Measurements from ENCODE around the gene RIC3.

The RIC3 gene

DNA sequence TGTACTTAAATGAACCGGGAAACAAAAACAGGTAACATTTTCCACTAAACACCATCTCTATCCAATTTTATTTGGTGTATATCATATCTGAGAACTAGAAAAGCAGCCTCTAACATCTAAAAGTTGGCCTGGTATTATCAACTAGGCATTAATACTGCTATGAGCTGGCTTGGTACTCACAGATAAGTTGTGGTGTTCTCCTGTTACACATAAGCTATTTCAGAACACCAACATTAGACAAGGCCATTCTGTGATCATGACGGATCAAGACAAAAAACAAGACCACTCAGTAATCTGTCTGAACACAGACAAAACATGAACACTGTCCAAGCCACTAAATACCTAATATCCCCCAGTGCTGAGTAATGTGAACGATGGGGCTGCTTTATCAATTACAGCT is 11.9 kb downstream of the RIC3 start:
- DNase-seq (ENCODE audit: insufficient read length, low spot score) (no peak), FAIRE-seq (no peak)
- no peak for TF ChIP-seq POLR2A (IDR thresholded peaks at IDR 0.05; ENCODE audit: low read depth, low read length)

GRCh38 chr11:8149726-8150125 is 19.1 kb downstream of the RIC3 start:
- no peak for TF ChIP-seq POLR2A (IDR thresholded peaks at IDR 0.05; ENCODE audit: low read depth, low read length)
- no peak for FAIRE-seq
- no peak for DNase-seq (ENCODE audit: insufficient read length, low spot score)

DNA sequence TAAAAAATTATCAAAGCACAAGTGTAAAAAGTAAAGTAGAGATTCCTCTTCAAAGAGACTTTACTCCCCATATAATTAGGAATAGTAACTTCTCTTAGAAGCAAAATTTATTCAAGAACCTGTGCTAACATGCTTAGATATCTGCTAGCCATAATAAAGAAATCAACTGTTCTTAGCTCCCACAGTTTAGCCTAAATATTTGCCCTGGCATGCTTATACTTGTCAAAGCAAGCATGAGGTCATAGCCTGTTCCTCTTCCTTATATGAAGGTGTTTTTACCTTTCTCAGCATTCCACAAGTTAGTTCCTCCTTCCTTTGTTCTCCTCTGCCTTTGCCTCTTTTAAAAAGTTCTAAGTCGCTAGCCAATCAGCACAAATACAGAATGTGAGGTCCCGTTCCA is 30.3 kb downstream of the RIC3 start:
- FAIRE-seq (no peak), DNase-seq (ENCODE audit: insufficient read length, low spot score) (no peak)
- TF ChIP-seq POLR2A (IDR thresholded peaks at IDR 0.05; ENCODE audit: low read depth, low read length), result no peak

GRCh38 chr11:8127447-8127846 is 41.4 kb downstream of the RIC3 start:
- FAIRE-seq (no peak), DNase-seq (ENCODE audit: insufficient read length, low spot score) (no peak)
- no peak for TF ChIP-seq POLR2A (IDR thresholded peaks at IDR 0.05; ENCODE audit: low read depth, low read length)

- no peak for FAIRE-seq
These were observed 42.1 kb downstream of the RIC3 start for GRCh38 chr11:8126649-8127289.

DNA sequence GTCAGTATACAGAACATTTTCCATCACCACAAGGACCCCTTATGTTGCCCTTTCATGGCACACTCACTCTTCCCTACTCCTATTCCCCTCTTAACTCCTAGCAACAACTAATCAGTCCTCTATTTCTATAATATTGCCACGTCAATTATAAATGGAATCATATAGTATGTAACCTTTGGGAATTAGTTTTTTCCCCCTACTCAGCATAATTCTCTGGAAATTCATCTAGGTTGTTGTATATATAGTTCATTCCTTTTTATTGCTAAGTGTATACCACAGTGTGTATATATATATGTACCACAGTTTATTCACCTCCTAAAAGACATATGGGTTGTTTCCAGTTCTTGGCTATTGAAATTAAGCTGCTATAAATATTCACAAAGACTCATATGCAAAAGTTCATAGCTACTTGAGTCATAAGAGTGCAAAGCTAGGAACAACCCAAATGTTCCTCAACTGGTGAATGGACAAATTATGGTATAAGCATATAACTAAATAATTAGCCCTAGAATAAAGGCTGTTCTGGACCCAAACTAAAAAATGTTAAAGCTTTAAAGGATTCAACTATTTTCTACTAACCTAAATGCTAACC is 46.6 kb downstream of the RIC3 start:
- no peak for FAIRE-seq
- no peak for TF ChIP-seq POLR2A (IDR thresholded peaks at IDR 0.05; ENCODE audit: low read depth, low read length)
- no peak for DNase-seq (ENCODE audit: insufficient read length, low spot score)

More at GRCh38 chr11:8126649-8127289, 42.1 kb downstream of the RIC3 start:
- TF ChIP-seq POLR2A (IDR thresholded peaks at IDR 0.05; ENCODE audit: low read depth, low read length), result no peak
- DNase-seq (ENCODE audit: insufficient read length, low spot score), result no peak

DNA sequence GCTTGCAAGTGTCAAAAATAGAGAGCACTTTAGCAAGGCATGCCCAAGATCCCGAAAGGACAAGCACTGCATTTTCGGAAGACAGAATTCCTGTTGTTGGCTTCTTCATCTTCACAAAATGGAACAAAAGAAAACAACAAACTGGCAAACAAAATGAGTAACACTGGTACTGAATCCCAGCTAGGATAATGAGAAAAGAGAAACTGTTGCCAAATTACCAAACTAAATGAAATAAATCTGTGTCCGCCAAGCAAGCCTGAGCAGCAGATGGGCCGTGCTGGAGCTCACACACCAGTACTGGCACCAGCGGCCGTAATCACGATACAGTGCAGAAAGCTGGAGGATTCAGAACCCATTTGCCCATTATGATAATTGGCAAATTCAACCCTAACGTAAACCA is 57.2 kb downstream of the RIC3 start:
- no peak for FAIRE-seq
- no peak for TF ChIP-seq POLR2A (IDR thresholded peaks at IDR 0.05; ENCODE audit: low read depth, low read length)
- DNase-seq (ENCODE audit: insufficient read length, low spot score), result no peak

DNA sequence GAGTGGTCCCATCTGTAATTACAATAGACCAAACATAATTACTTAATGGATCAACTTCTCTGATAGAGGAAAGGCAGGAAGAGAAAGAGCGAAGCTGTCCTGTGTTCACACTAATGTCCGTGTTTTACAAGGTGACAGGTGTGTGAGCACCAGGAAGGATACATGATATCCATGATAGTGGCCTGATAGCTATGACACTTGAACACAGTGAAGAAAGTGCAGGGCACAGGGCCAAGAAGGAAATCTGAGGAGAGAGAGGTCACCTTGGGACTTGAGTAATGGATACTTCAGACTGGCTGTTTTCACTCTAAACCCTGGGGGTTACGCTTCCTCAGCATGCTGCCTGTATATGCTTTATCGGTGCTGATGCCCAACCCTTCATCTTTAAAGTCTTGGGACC is 58.4 kb downstream of the RIC3 start:
- FAIRE-seq, result no peak
- no peak for DNase-seq (ENCODE audit: insufficient read length, low spot score)
- no peak for TF ChIP-seq POLR2A (IDR thresholded peaks at IDR 0.05; ENCODE audit: low read depth, low read length)

DNA sequence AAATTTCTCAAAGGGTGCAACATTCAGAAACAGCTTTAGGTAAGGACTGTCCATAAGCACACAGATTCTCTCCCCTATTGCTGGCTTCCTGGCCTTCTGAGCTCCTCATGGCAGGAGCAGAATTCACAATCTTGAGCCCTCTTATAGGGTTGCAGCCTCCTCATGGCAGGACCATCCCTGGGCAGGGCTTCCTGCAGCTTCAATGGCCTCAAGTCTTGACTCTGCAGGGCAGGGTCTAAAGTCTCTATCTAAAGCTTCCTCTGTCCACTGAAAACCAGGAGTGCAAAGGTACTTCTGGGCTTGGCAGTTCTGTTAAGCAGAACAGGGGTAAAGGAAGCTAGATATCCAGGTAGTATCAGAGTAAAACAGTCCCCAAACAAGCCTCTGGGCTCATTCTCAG is 59.1 kb downstream of the RIC3 start:
- no peak for TF ChIP-seq POLR2A (IDR thresholded peaks at IDR 0.05; ENCODE audit: low read depth, low read length)
- no peak for FAIRE-seq
- no peak for DNase-seq (ENCODE audit: insufficient read length, low spot score)

DNA sequence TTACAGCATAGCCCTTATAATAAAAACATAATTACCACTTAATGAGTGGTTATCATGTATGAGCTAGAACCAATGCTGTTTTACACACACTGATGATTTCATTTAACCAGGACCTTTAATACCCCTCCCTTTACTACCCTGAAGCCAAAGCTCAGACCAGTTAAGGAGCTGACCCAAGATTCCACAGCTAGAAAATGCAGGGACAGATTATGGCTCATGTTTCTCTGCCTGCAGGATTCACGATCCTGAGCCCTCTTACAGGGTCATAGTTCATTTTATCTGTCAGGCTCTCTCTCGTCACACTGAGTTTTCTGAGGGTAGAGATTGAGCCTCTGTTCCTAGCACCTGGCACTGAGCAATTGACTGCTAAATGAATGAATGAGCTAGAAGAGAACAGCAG is 60.4 kb downstream of the RIC3 start:
- DNase-seq (ENCODE audit: insufficient read length, low spot score) (no peak), FAIRE-seq (no peak)
- TF ChIP-seq POLR2A (IDR thresholded peaks at IDR 0.05; ENCODE audit: low read depth, low read length), result no peak

DNA sequence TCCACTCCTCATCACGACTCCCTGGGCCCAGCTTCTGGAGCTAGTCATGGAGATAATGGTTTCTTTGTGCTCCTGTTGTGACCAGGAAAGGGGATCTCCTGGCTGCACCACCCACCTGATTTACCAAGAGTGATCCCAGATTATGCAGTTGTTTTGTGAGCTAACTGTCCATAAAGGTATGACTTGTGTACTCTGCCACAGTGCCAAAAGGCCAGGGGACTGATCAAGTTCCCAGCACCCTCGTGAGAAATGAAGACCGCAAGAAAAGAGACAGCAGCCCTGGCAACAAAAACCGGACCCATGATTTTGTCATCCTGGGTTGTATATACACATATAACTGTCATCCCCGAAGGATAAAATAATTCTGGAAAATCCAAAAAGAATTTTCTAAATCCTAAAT is 61.2 kb downstream of the RIC3 start:
- no peak for TF ChIP-seq POLR2A (IDR thresholded peaks at IDR 0.05; ENCODE audit: low read depth, low read length)
- DNase-seq (ENCODE audit: insufficient read length, low spot score) (no peak), FAIRE-seq (no peak)

DNA sequence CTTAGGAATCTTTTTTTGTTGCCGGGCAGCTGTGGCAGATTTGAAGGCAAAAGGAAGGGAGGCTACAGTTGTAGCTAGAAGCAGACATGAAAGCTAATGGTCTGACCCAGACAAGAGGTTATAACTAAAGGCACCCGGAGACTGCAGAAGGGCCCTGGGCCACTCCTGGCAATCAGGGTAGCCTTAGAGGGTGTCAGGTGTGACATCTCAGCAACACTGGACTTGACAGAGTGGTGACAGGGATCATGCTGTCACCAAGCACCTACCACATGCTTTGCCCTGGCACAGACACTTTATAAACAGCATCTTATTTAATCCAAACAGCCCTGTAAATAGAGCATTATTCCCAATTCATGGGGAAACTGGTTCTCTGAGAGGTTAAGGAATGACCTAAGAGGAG is 62.1 kb downstream of the RIC3 start:
- FAIRE-seq (no peak), DNase-seq (ENCODE audit: insufficient read length, low spot score) (no peak)
- no peak for TF ChIP-seq POLR2A (IDR thresholded peaks at IDR 0.05; ENCODE audit: low read depth, low read length)

GRCh38 chr11:8105666-8106065 is 63.2 kb downstream of the RIC3 start:
- FAIRE-seq (no peak), DNase-seq (ENCODE audit: insufficient read length, low spot score) (no peak)
- TF ChIP-seq POLR2A (IDR thresholded peaks at IDR 0.05; ENCODE audit: low read depth, low read length), result no peak

DNA sequence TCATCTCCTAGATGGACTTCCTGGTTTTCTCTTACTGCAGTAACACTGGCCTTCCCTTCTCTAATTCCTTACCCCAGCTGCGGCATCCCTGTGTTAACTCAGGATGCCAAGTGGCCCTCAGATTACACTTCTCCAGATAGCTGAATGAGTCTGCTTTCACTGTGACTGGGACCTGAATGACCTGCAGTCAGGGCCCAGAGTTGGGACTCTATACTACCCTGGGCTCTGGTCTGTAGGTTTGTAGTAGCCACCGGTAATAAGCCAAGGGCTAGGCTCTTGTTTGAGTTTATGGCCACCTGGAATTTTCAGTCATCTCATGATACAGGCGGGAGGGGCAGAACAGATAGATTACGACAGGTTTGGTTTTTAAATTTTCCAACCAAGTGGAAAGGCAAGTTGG is 63.7 kb downstream of the RIC3 start:
- FAIRE-seq (no peak), DNase-seq (ENCODE audit: insufficient read length, low spot score) (no peak)
- no peak for TF ChIP-seq POLR2A (IDR thresholded peaks at IDR 0.05; ENCODE audit: low read depth, low read length)

GRCh38 chr11:8103909-8104308 is 64.9 kb downstream of the RIC3 start:
- no peak for DNase-seq (ENCODE audit: insufficient read length, low spot score)
- no peak for TF ChIP-seq POLR2A (IDR thresholded peaks at IDR 0.05; ENCODE audit: low read depth, low read length)
- no peak for FAIRE-seq
